BE2C (cell line): ENCODE measurements around the gene NPR3.

Experiments
- DNase-seq: peaks from one replicate; pipeline ENCODE4 v3.0.0-alpha.2; 2020
- H3K27me3 ChIP-seq: fragments of 250-450 bp; sonication (Bioruptor Pico); 2 replicates; pipeline ENCODE4 v1.5.1; 2020; ENCODE audit warnings: mild to moderate bottlenecking
- H3K36me3 ChIP-seq: fragments of 250-450 bp; sonication (Bioruptor Pico); 2 replicates; pipeline ENCODE4 v1.5.1; 2020; ENCODE audit warnings: mild to moderate bottlenecking
- H3K4me1 ChIP-seq: fragments of 250-450 bp; sonication (Bioruptor Pico); 2 replicates; pipeline ENCODE4 v1.5.1; 2020
- H3K4me3 ChIP-seq: 2 replicates; pipeline ENCODE4 v1.5.1; 2011; ENCODE audit warnings: low read depth, low read length
- H3K9me3 ChIP-seq: fragments of 250-450 bp; sonication (Bioruptor Pico); 2 replicates; pipeline ENCODE4 v1.5.1; 2020
- TF ChIP-seq, protein P1 (sequence below): IDR thresholded peaks from 2 replicates; pipeline ENCODE4 v1.5.1; 2012; ENCODE audit warnings: mild to moderate bottlenecking, low read depth, low read length

NPR3 gene

DNA sequence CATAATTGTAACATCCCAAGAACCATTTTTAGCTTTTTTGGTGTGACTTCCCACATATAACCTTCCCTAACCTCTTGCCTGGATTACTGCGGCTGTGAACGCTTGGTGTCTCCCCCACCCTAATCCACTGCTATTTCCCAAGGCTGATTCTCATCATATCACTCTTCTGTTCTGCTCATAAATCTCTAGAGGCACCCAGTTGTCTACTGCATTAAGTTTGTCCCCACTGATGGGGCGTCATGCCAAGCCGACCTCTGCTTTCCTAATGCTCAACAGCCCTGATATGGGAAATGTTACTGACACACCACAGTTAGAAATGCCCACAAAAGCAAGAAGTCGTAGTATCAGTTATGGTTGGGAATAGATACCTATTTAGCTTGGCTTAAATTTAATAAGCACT, 24.4 kb downstream of the NPR3 start:
- no peak for DNase-seq
- TF ChIP-seq, protein P1, sequence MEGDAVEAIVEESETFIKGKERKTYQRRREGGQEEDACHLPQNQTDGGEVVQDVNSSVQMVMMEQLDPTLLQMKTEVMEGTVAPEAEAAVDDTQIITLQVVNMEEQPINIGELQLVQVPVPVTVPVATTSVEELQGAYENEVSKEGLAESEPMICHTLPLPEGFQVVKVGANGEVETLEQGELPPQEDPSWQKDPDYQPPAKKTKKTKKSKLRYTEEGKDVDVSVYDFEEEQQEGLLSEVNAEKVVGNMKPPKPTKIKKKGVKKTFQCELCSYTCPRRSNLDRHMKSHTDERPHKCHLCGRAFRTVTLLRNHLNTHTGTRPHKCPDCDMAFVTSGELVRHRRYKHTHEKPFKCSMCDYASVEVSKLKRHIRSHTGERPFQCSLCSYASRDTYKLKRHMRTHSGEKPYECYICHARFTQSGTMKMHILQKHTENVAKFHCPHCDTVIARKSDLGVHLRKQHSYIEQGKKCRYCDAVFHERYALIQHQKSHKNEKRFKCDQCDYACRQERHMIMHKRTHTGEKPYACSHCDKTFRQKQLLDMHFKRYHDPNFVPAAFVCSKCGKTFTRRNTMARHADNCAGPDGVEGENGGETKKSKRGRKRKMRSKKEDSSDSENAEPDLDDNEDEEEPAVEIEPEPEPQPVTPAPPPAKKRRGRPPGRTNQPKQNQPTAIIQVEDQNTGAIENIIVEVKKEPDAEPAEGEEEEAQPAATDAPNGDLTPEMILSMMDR = no peak
- no peaks in the 10 kb centered on the region for H3K36me3 ChIP-seq
- no peaks in the 10 kb centered on the region for H3K4me1 ChIP-seq
- no peaks in the 10 kb centered on the region for H3K9me3 ChIP-seq
- no peaks in the 10 kb centered on the region for H3K27me3 ChIP-seq
- no peak overlapping the region for H3K4me3 ChIP-seq

DNA sequence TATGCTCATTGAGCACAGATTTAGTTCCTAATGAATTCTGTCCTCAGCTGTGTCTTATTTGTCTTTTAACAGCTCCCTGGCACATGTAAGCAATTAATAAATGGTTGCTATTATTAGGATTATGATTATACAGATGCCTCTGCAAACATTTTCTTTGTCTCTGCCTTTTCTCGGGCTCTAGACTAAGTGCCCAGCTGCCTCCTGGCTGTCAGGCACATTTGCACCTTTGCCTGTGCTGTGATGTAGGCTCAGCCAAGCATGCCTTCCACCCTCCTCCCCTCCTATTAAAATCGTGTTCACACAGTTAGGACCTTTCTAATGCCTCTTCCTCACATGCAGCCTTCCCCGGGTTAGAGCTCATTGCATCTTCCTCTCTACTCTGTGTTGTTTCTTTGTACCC, 25.7 kb downstream of the NPR3 start:
- Histone ChIP-seq H3K36me3 (no peaks in the 10 kb centered on the region), H3K9me3 (no peaks in the 10 kb centered on the region), H3K27me3 (no peaks in the 10 kb centered on the region), H3K4me1 (no peaks in the 10 kb centered on the region), H3K4me3 (no peak overlapping the region)
- TF ChIP-seq, protein P1 = no peak
- DNase-seq = no peak

DNA sequence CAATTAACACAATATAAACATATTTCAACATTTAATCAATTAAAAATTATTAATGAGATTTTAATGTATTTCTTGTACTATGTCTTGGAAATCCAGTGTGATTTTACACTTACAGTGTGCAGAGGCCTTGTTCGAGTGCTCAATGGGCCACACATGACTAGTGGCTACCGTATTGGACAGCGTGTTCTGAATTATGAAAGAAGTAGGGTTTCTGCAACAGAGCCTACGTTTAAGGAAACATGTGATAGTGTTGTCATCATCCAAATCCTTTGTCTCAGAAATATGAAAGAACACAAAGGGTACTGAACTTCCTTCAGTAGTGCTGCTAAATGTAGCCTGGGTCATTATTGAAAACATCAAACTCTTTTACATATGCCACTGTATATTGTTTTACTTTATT, 29.5 kb downstream of the NPR3 start:
- DNase-seq = no peak
- Histone ChIP-seq H3K9me3 (no peaks in the 10 kb centered on the region), H3K36me3 (no peaks in the 10 kb centered on the region), H3K4me1 (no peaks in the 10 kb centered on the region), H3K4me3 (no peak overlapping the region), H3K27me3 (no peaks in the 10 kb centered on the region; the same call in 1 of the 2 replicates)
- TF ChIP-seq, protein P1 = no peak

DNA sequence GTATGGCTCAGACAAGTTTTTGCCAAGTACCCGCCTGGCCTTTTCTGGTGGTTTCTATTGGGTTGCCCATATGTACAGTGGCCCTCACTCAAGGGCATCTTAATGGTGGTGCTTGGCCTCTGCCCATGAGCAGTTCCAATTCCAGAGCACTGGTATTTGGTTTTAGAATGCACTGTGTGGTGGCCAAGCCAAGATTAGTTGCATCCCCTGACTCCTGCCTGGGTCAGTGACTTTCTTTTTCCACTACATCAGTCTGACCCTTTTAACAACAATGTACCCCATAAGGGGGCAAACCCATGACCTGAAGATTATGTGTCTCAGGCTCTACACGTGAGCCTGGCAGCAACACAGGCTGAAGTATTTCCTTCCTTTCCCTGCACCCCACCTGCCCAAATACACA, 34.2 kb downstream of the NPR3 start:
- Histone ChIP-seq H3K9me3 (no peaks in the 10 kb centered on the region), H3K27me3 (peaks cover 5% of the 10 kb centered on the region), H3K4me3 (no peak overlapping the region), H3K36me3 (no peaks in the 10 kb centered on the region), H3K4me1 (no peaks in the 10 kb centered on the region)
- TF ChIP-seq, protein P1 = no peak
- DNase-seq = no peak

DNA sequence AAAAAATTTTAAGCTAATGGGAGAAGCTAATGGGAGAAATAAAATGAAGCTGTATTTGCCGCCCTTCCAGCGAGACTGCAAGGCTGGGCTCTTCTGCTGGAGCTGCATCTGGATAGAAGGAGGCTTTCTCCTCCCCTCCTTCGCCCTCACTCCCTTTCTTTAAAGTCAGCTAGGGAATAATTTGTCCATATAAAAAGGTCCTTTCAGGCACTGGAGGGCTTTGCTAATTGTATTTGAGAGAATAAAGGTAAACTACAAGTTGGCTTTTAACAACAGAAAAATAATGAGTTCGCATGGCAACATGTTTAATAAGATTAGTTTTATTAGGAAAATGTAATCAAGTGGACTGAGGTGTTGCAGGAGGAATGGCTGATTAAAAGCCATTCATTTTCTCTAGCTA, 41.3 kb downstream of the NPR3 start:
- H3K9me3 ChIP-seq = no peaks in the 10 kb centered on the region
- H3K27me3 ChIP-seq = peaks cover 10% of the 10 kb centered on the region; the same call in 1 of the 2 replicates
- no peak for DNase-seq
- H3K36me3 ChIP-seq = no peaks in the 10 kb centered on the region
- H3K4me3 ChIP-seq = no peak overlapping the region
- TF ChIP-seq, protein P1 = no peak
- H3K4me1 ChIP-seq = no peaks in the 10 kb centered on the region

DNA sequence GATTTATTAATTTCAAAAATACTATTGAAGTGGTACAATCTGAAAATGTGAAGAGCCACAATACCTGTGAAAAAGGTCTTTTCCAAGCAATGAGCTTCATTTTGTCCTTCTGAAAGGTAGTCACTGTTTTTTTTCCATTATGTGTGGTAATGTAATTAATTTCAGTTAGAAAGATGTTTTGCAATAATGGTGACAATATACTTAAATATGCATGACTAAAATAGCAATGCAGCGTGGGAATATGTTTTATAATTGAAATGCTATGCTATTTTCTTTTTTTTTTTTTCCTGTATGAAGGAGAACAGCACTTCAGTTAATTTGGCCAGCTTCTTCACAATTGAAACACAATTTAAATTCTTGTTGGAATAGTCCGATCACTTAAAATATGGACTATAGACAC, 41.9 kb downstream of the NPR3 start:
- Histone ChIP-seq H3K4me3 (no peak overlapping the region), H3K9me3 (no peaks in the 10 kb centered on the region), H3K4me1 (no peaks in the 10 kb centered on the region), H3K36me3 (no peaks in the 10 kb centered on the region), H3K27me3 (peaks cover 10% of the 10 kb centered on the region; the same call in 1 of the 2 replicates)
- TF ChIP-seq, protein P1 = no peak
- no peak for DNase-seq
